NB4 (cell line): ENCODE data around the gene SLITRK2.

Source experiments
- DNase-seq: peaks from one replicate; pipeline ENCODE4 v3.0.0; 2010; ENCODE audit warnings: low read depth
- H3K4me3 ChIP-seq: one replicate; pipeline ENCODE4 v1.5.1; 2011; ENCODE audit warnings: mild to moderate bottlenecking, low read depth, low read length, moderate library complexity
- MYC ChIP-seq: IDR thresholded peaks from 2 replicates; pipeline ENCODE4 v1.6.1; 2011; ENCODE audit warnings: low read depth, low read length
- POLR2A ChIP-seq: IDR thresholded peaks from 2 replicates; pipeline ENCODE4 v1.6.1; 2011; ENCODE audit warnings: mild to moderate bottlenecking; ENCODE audit not compliant: insufficient read length; ENCODE audit errors: extremely low read depth
- TF ChIP-seq, protein P1 (sequence below): IDR thresholded peaks from one replicate; pipeline ENCODE4 v1.5.1; 2012; ENCODE audit warnings: low read depth, low read length
- TF ChIP-seq, protein P2 (sequence below): IDR thresholded peaks from 2 replicates; pipeline ENCODE4 v1.6.1; 2011; ENCODE audit warnings: low read depth, low read length

The SLITRK2 gene

DNA sequence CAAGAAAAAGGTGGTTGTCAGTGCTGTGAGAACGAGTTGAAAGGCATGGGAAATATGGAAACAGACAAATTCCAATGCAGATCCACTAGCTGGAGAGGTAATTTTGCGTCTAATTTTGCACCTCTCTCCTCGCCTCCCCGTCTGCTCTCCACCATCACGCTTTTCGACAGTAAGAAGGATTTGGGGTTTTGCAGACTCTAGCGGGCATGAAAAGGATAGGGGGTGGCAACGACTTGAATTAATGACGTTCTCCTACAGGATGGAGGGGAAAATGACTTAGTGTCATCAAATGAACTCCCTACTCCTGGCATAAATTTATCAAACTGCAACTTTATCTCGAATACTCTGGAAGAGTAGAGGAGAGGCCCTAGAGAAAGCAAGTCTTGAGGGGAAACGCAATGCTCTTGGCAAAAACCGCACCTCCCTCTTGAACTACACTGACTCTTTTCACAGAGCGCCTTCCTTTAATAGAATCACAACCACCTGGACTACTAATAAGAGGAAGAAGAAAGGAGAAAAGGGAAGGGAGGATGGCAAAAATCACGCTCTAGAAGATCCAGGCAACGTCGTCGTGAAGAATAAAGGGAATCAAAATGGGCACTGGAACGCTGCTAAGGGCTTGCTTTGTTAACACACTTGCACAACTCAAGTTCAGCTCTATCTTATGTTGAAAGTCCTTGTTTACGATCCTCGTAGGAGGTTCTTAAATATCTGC is 871 bp upstream of the SLITRK2 start:
- TF ChIP-seq, protein P1, sequence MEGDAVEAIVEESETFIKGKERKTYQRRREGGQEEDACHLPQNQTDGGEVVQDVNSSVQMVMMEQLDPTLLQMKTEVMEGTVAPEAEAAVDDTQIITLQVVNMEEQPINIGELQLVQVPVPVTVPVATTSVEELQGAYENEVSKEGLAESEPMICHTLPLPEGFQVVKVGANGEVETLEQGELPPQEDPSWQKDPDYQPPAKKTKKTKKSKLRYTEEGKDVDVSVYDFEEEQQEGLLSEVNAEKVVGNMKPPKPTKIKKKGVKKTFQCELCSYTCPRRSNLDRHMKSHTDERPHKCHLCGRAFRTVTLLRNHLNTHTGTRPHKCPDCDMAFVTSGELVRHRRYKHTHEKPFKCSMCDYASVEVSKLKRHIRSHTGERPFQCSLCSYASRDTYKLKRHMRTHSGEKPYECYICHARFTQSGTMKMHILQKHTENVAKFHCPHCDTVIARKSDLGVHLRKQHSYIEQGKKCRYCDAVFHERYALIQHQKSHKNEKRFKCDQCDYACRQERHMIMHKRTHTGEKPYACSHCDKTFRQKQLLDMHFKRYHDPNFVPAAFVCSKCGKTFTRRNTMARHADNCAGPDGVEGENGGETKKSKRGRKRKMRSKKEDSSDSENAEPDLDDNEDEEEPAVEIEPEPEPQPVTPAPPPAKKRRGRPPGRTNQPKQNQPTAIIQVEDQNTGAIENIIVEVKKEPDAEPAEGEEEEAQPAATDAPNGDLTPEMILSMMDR = no peak
- TF ChIP-seq MYC (no peak), POLR2A (no peak)
- TF ChIP-seq, protein P2, sequence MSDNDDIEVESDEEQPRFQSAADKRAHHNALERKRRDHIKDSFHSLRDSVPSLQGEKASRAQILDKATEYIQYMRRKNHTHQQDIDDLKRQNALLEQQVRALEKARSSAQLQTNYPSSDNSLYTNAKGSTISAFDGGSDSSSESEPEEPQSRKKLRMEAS = no peak
- DNase-seq = no peak

DNA sequence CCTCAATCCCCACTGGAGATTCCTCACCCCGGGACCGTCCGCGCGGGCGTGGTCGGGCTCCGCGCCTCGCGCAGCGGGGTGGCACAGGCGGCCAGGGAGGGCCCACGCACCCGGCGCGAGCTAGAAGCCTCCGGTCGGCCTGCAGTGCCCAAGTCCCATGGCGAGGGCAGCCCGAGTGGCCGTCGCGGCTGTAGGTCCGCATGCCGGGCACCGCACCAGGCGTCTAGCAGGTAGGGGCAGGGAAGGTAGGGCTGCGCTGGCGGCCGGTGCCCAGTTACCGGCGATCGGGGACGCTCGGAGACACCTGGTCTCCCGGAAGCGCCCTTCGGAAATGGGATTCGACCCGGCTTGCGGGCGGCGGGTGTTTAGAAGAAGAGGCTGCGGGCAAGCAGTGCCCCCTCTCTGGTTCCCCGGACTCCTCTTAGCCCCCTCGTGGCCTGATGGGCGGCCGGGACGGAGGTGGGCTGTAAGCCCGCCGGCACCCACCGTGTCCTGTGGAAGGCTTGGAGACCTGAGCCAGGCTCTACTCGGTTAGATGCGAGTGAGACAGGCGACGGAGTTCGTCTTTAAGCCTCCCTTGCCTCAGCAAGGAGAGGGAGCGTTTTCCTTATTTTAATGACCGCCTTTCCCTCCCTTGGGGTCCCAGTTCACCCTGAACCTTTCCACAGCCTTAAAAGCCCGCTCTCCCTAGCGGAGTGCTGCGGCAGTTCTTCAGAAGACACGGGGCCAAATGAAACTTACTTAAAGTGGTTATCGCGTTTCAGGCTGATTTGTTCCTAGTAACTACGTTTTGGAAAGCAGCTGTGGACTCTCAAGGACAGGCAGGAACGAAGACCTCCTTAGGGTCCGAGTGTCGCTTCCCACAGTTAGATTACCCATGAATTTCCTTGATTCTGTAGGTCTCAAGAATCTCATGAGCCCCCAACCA is 821 bp downstream of the SLITRK2 start:
- H3K4me3 ChIP-seq = no peak overlapping the region
- TF ChIP-seq, protein P2 = no peak
- TF ChIP-seq, protein P1 = no peak
- TF ChIP-seq POLR2A = no peak
- no peak for TF ChIP-seq MYC
- DNase-seq = no peak

More for the DNA sequence above, 871 bp upstream of the SLITRK2 start:
- H3K4me3 ChIP-seq = no peak overlapping the region

DNA sequence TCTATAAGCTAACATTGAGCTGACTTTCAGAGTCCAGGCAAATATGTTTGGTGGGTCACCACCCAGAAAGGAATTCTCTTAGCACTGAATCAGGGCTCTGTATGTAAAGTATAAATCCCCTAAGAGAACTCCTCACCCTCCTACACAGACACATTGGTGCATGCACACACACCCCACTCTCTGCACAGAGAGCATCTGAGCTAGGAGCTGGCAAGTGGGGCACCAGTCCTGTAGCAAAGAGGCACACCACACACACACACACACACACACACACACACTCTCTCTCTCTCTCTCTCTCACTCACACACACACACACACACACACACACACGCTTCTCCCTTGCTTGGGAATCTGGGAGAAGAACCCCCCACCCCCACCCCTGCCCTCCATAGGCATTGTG is 3.2 kb downstream of the SLITRK2 start:
- DNase-seq = no peak
- no peak overlapping the region for H3K4me3 ChIP-seq
- TF ChIP-seq, protein P2 = no peak
- no peak for TF ChIP-seq POLR2A
- TF ChIP-seq MYC = no peak
- TF ChIP-seq, protein P1 = no peak

DNA sequence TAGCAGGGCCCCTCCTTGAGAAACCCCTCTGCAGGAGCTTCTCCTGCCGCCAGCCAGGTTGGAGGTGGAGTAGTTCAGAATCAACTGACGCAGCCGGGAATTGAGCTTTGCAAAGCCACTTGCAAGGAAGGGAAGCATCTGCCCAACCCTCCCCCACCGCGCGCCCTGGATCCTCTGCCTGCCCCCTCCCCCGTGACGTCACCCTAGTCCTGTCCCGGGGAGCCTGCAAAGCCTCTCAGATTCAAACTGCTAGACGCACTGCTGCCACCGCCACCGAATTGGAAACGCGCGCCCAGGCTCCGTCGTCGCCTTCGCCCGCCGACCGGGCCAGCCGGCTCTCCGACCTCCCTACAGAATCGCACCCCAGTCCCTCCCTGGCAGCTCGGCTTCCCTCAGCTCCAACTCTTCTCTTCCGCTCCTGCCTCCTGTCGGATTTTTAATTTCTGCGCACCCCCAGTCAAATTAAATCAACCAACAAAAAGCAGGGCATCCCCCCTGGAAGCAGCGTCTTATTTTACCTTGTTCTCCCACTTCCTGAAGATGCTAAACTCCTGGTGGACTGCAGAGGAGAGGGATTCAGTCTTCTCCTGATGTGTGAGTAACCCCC is 3.8 kb downstream of the SLITRK2 start:
- H3K4me3 ChIP-seq = no peak overlapping the region
- no peak for DNase-seq
- TF ChIP-seq, protein P1 = no peak
- TF ChIP-seq, protein P2 = no peak
- TF ChIP-seq POLR2A = no peak
- TF ChIP-seq MYC = no peak

DNA sequence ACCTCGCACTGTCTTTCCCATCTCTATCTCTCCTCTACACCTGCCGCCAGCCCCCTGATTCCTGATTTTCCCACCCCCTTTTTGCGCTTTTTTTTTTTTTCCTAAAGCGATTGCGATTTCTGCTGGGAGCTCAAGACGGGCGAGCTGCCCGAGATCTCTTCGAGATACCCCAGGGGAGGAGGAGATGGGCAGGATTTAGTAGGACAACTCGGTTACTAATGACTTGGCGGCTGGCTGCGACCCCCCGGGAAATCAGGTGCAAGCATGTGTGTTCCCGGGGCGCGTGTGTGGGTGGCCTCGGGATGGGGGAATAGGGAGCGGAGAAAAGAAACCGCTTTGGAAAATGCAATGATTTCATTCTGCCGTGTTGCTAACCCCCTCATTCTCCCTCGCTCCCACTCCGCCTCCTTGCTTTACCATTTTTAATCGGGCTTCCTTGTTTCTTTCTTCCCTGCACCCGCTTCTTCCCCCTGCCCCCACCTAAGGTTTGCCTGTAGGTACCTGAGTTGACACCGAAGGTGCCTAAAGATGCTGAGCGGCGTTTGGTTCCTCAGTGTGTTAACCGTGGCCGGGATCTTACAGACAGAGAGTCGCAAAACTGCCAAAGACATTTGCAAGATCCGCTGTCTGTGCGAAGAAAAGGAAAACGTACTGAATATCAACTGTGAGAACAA is 4.4 kb downstream of the SLITRK2 start:
- H3K4me3 ChIP-seq = no peak overlapping the region
- TF ChIP-seq, protein P2 = no peak
- no peak for TF ChIP-seq MYC
- no peak for DNase-seq
